Smooth muscle cell (in vitro differentiated cells): ENCODE measurements around the gene FAM163B. TPM values are rescaled to one million over a fixed set of nuclear protein-coding genes. Genes with fewer than 3 reads are reported as not detected.

Source experiments
- DNase-seq: peaks from one replicate; lab custom pipeline; 2025; ENCODE audit not compliant: unreplicated experiment; lab: John Stamatoyannopoulos, UW
- H2AFZ ChIP-seq: fragments of 200-600 bp; sonication (generic); 2 replicates; pipeline ENCODE4 v1.6.0; 2016; ENCODE audit warnings: antibody characterized with exemption, low read depth, mild to moderate bottlenecking
- H3F3A ChIP-seq: fragments of 200-600 bp; sonication (generic); 2 replicates; pipeline ENCODE4 v1.6.0; 2017; ENCODE audit warnings: antibody characterized with exemption, low read depth
- H3K27ac ChIP-seq: fragments of 200-600 bp; sonication (generic); 2 replicates; pipeline ENCODE4 v1.5.1; 2016; ENCODE audit warnings: low read depth, mild to moderate bottlenecking
- H3K27me3 ChIP-seq: fragments of 200-600 bp; sonication (generic); 2 replicates; pipeline ENCODE4 v1.6.1; 2016; ENCODE audit warnings: low read depth, mild to moderate bottlenecking
- H3K36me3 ChIP-seq: fragments of 200-600 bp; sonication (generic); 2 replicates; pipeline ENCODE4 v1.5.1; 2016; ENCODE audit warnings: low read depth
- H3K4me1 ChIP-seq: fragments of 200-600 bp; sonication (generic); 2 replicates; pipeline ENCODE4 v1.5.1; 2016; ENCODE audit warnings: low read depth
- H3K4me2 ChIP-seq: fragments of 200-600 bp; sonication (generic); 2 replicates; pipeline ENCODE4 v1.6.0; 2016; ENCODE audit warnings: mild to moderate bottlenecking
- H3K4me3 ChIP-seq: fragments of 200-600 bp; sonication (generic); 2 replicates; pipeline ENCODE4 v1.5.1; 2016; ENCODE audit warnings: mild to moderate bottlenecking
- H3K79me2 ChIP-seq: fragments of 200-600 bp; sonication (generic); 2 replicates; pipeline ENCODE4 v1.6.0; 2016; ENCODE audit warnings: low read depth, mild to moderate bottlenecking
- H3K9ac ChIP-seq: fragments of 200-600 bp; sonication (generic); 2 replicates; pipeline ENCODE4 v1.6.0; 2016; ENCODE audit warnings: low read depth
- H3K9me3 ChIP-seq: fragments of 200-600 bp; sonication (generic); replicated peaks from 2 replicates; pipeline ENCODE4 v1.5.1; 2016; ENCODE audit warnings: low read depth
- H4K20me1 ChIP-seq: fragments of 200-600 bp; sonication (generic); 2 replicates; pipeline ENCODE4 v1.6.0; 2016; ENCODE audit warnings: low read depth
- CTCF ChIP-seq: fragments of 200-600 bp; sonication (generic); IDR thresholded peaks from 2 replicates; pipeline ENCODE4 v1.5.1; 2017; ENCODE audit warnings: borderline replicate concordance, mild to moderate bottlenecking, antibody characterized with exemption; ENCODE audit not compliant: insufficient read depth, poor library complexity, severe bottlenecking
- WGBS: methylation state at CpG from one replicate; pipeline ENCODE4 v1.1.7; 2016; ENCODE audit warnings: low lambda C conversion rate; 5-methylcytosine and 5-hydroxymethylcytosine counted together
- polyA plus RNA-seq: library from polyadenylated mRNA; unstranded; fragments of >200 nt; fragmentation: Nextera tagmentation; extraction: Ambion mirVana; gene quantifications from 2 replicates; pipeline ENCODE4 v1.2.1, GENCODE V29; 2016
- total RNA-seq: library from RNA; depleted of rRNA; stranded (reverse); fragments of >200 nt; gene quantifications from 2 replicates; pipeline ENCODE4 v1.2.3, GENCODE V29; 2014

Gene FAM163B
- total and polyA plus RNA-seq, 2 experiments from 2014 or later: 0.49 to 3.4 TPM

- WGBS: 75% methylated on average over 8 of the region's 8 CpGs
- TF ChIP-seq CTCF: no peak
- Histone ChIP-seq H3K27me3 (no peaks in the 10 kb centered on the region), H3K27ac (no peak overlapping the region), H3K9ac (no peak overlapping the region), H3K4me1 (peaks cover 9% of the 10 kb centered on the region), H4K20me1 (no peaks in the 10 kb centered on the region), H3K4me3 (no peak overlapping the region), H3K79me2 (no peaks in the 10 kb centered on the region), H3K36me3 (no peaks in the 10 kb centered on the region), H3F3A (no peaks in the 10 kb centered on the region), H3K4me2 (no peak overlapping the region), H2AFZ (no peak overlapping the region), H3K9me3 (no peaks in the 10 kb centered on the region)
- DNase-seq: no peak
These were observed 24.5 kb upstream of the FAM163B start for GRCh38 chr9:133633681-133634080.

- Histone ChIP-seq H3K27ac (no peak overlapping the region), H3K9ac (no peak overlapping the region), H3K9me3 (no peaks in the 10 kb centered on the region), H3K4me2 (no peak overlapping the region), H3K79me2 (no peaks in the 10 kb centered on the region), H3K27me3 (no peaks in the 10 kb centered on the region), H4K20me1 (no peaks in the 10 kb centered on the region), H3K4me3 (no peak overlapping the region), H3F3A (no peaks in the 10 kb centered on the region), H3K4me1 (peaks cover 9% of the 10 kb centered on the region), H2AFZ (no peak overlapping the region), H3K36me3 (no peaks in the 10 kb centered on the region)
- 75% methylated on average over 22 of the region's 27 CpGs for WGBS
- no peak for DNase-seq
- no peak for TF ChIP-seq CTCF
These were observed 23.9 kb upstream of the FAM163B start for GRCh38 chr9:133632806-133633680.

- H3K36me3 ChIP-seq: no peaks in the 10 kb centered on the region
- H3K9me3 ChIP-seq: no peaks in the 10 kb centered on the region
- H3K79me2 ChIP-seq: no peaks in the 10 kb centered on the region
- no peaks in the 10 kb centered on the region for H4K20me1 ChIP-seq
- no peaks in the 10 kb centered on the region for H3F3A ChIP-seq
- no peak overlapping the region for H3K4me2 ChIP-seq
- no peak overlapping the region for H3K9ac ChIP-seq
- no peak overlapping the region for H3K4me3 ChIP-seq
- 95% methylated on average over 12 of the region's 12 CpGs for WGBS
- DNase-seq: no peak
- peaks cover 6% of the 10 kb centered on the region for H3K4me1 ChIP-seq
- H3K27ac ChIP-seq: no peak overlapping the region
- H2AFZ ChIP-seq: no peak overlapping the region
- no peak for TF ChIP-seq CTCF
- no peaks in the 10 kb centered on the region for H3K27me3 ChIP-seq
These were observed 21.9 kb upstream of the FAM163B start for GRCh38 chr9:133631111-133631510.
